Superior temporal gyrus (tissue), 1 donor: Measurements from ENCODE around the gene SLC35F6.
"Not testable (repeated sequence)": the region's sequence is repeated elsewhere in the genome, so short reads cannot be mapped to it uniquely, and the experiment has no call there.

Experiments used
- DNase-seq: peaks from one replicate; pipeline ENCODE4 v3.0.0-alpha.2; 2016; ENCODE audit errors: extremely low spot score

Gene SLC35F6

GRCh38 chr2:26756337-26756736 lies 7.7 kb upstream of the SLC35F6 start:
- no peak for DNase-seq

GRCh38 chr2:26757873-26758789 lies 6.0 kb upstream of the SLC35F6 start:
- no peak for DNase-seq

GRCh38 chr2:26758790-26759321 lies 5.2 kb upstream of the SLC35F6 start:
- no peak for DNase-seq

- no peak for DNase-seq
Measured at GRCh38 chr2:26759845-26760244, 4.2 kb upstream of the SLC35F6 start.

- DNase-seq = not testable (repeated sequence)
Measured at GRCh38 chr2:26760991-26761390, 3.1 kb upstream of the SLC35F6 start.

GRCh38 chr2:26763019-26763418 lies 1.1 kb upstream of the SLC35F6 start:
- DNase-seq = no peak

- no peak for DNase-seq
Measured at GRCh38 chr2:26764906-26765305, 822 bp downstream of the SLC35F6 start.

GRCh38 chr2:26765475-26766200 lies 1.6 kb downstream of the SLC35F6 start:
- DNase-seq = no peak

- DNase-seq = no peak
Measured at GRCh38 chr2:26767129-26767528, 3.0 kb downstream of the SLC35F6 start.

GRCh38 chr2:26767894-26768487 lies 3.9 kb downstream of the SLC35F6 start:
- no peak for DNase-seq

- no peak for DNase-seq
Measured at GRCh38 chr2:26768759-26769088, 4.6 kb downstream of the SLC35F6 start.

- peak; percentile 61 for DNase-seq
Measured at GRCh38 chr2:26769089-26769761, 5.1 kb downstream of the SLC35F6 start.

- DNase-seq = peak; percentile 80
Measured at GRCh38 chr2:26770986-26771586, 7.0 kb downstream of the SLC35F6 start.

GRCh38 chr2:26772064-26773001 lies 8.2 kb downstream of the SLC35F6 start:
- DNase-seq = peak; percentile 89

- DNase-seq = no peak
Measured at GRCh38 chr2:26776195-26776800, 12.2 kb downstream of the SLC35F6 start.

- no peak for DNase-seq
Measured at GRCh38 chr2:26778098-26778497, 14.0 kb downstream of the SLC35F6 start.

GRCh38 chr2:26778507-26778906 lies 14.4 kb downstream of the SLC35F6 start:
- DNase-seq = no peak

- DNase-seq = no peak
Measured at GRCh38 chr2:26780203-26780760, 16.2 kb downstream of the SLC35F6 start.

- DNase-seq = no peak
Measured at GRCh38 chr2:26782876-26783704, 19.0 kb downstream of the SLC35F6 start.
